Measurements from ENCODE around the gene C19orf44.

DNA sequence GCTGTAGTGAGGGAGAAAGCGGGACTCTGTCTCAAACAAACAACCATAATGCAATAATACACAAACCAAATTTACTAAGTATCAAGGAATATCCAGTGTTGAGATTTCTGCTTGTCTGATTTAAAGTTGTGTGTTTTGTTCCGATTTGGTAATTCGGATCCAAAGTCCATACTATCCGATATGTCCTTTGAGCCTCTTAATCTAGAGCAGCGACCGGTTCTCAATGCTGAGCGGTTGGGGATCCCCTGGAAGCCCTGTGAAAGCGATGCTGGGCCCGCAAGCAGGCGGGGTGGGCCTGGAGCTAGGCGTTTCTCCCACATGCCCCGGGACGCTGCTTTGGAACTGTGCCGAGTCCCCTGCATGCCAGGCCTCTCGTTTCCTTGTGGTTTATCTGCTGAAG is 20.2 kb downstream of the C19orf44 start:
- TF ChIP-seq, protein P1, sequence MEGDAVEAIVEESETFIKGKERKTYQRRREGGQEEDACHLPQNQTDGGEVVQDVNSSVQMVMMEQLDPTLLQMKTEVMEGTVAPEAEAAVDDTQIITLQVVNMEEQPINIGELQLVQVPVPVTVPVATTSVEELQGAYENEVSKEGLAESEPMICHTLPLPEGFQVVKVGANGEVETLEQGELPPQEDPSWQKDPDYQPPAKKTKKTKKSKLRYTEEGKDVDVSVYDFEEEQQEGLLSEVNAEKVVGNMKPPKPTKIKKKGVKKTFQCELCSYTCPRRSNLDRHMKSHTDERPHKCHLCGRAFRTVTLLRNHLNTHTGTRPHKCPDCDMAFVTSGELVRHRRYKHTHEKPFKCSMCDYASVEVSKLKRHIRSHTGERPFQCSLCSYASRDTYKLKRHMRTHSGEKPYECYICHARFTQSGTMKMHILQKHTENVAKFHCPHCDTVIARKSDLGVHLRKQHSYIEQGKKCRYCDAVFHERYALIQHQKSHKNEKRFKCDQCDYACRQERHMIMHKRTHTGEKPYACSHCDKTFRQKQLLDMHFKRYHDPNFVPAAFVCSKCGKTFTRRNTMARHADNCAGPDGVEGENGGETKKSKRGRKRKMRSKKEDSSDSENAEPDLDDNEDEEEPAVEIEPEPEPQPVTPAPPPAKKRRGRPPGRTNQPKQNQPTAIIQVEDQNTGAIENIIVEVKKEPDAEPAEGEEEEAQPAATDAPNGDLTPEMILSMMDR (conservative IDR thresholded peaks at IDR 0.05; ENCODE audit: low read length), result no peak
- no peak for TF ChIP-seq EZH2phosphoT487 (IDR thresholded peaks at IDR 0.05; ENCODE audit: borderline replicate concordance, low read depth, low read length)
